NOMO-1 treated with DMSO at 0.1 percent for 48 hours (cell line): ENCODE results near the gene PCDHA1.

ENCODE experiments used
- DNase-seq: peaks from one replicate; lab custom pipeline; 2025; ENCODE audit not compliant: unreplicated experiment; lab: John Stamatoyannopoulos, UW

Gene PCDHA1

DNA sequence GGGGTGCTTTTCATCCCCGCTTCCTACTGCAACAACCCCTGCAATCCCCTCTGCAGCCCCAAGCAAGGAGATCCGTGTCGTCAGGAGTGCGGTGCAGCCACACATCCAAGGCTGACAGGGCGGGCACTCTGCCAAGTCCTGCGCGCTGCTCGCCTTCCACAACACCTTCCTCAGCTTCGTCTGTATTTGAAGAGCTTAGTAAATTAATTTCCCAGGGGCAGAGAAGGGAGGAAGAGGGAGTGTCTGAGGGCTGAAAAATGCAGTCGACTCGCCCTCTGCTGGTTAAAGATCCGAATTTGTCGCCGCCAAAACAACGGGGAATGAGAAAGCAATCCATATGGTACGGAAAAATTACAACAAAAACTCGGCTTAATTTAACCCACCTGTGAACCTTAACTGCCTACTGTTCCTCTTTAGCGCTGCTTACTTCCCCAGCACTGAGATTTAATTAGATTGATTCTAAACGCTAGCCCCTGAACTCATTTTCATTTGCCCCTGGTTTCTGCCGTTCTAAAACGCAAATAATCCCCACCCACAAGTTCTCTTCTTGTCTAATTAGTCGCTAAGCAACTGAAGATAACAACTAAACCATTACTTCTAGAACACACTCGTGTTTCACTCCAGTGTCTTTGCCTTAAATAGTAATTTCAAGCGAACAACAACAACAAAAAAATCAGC is 254.3 kb downstream of the PCDHA1 start:
- DNase-seq, result no peak

GRCh38 chr5:141040771-141041426 is 255.0 kb downstream of the PCDHA1 start:
- peak; percentile 51 for DNase-seq

GRCh38 chr5:141041427-141041785 is 255.5 kb downstream of the PCDHA1 start:
- no peak for DNase-seq

DNA sequence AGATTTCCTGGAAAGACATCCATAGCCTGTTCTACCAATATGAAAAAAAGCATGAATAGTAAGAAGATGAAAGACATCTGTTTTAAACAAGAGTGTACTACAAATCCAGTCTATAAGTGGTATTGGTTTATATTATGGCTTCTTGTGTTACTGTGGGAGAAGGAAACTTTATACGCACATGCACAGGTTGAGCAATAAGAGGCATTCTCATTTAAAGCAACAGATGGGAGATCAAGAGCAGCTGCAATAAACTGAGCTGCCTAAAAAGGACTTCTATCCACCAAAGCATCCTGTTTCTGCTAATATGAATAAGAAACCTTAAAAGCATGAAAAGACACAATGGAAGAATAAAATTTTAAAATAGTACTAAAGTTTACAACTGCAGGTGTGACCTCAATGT is 256.6 kb downstream of the PCDHA1 start:
- no peak for DNase-seq

GRCh38 chr5:141050622-141051520 is 264.9 kb downstream of the PCDHA1 start, which contains the start of gene PCDHB1:
Gene PCDHB1, plus strand, starts transcription at chr5:141051374. Its CDS starts 97 bp downstream, at chr5:141051471.
- DNase-seq, result no peak

DNA sequence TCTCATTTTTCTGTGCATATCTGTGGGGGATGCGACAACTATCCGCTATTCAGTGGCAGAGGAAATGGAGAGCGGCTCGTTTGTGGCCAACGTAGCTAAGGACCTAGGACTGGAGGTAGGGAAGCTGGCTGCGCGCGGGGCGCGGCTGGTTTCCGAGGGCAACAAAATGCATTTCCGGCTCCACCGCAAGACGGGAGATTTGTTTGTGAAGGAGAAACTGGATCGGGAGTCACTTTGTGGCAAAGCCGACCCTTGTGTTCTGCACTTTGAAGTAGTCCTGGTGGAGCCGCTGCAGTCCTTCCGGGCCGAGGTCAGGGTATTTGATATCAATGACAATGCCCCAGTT is 265.6 kb downstream of the PCDHA1 start:
- no peak for DNase-seq
